NCI-H2081 (cell line): ENCODE results near the gene SWSAP1.

Experiments used
- DNase-seq, 2 experiments: peaks; one replicate each; lab custom pipeline; 2025; lab: John Stamatoyannopoulos, UW

The SWSAP1 gene

GRCh38 chr19:11355160-11356073, 19.0 kb upstream of the SWSAP1 start, which contains the start of gene PLPPR2:
PLPPR2 (plus strand) TSS chr19:11355432; CDS start chr19:11357674, 2,242 bp downstream.
- DNase-seq: peak; percentile 79 to 86

- no peak for DNase-seq
These were observed 18.4 kb upstream of the SWSAP1 start for GRCh38 chr19:11356074-11356397.

- no peak for DNase-seq
These were observed 17.6 kb upstream of the SWSAP1 start for GRCh38 chr19:11356676-11357550.

- DNase-seq: no peak
These were observed 15.0 kb upstream of the SWSAP1 start for GRCh38 chr19:11359421-11359820.

- no peak for DNase-seq
These were observed 13.3 kb upstream of the SWSAP1 start for GRCh38 chr19:11361037-11361770.

- DNase-seq: no peak
These were observed 12.4 kb upstream of the SWSAP1 start for GRCh38 chr19:11361771-11362731.

- no peak for DNase-seq
These were observed 10.6 kb upstream of the SWSAP1 start for GRCh38 chr19:11363881-11364280.

GRCh38 chr19:11364296-11364904, 10.1 kb upstream of the SWSAP1 start:
- DNase-seq: no peak

- DNase-seq: no peak
These were observed 9.5 kb upstream of the SWSAP1 start for GRCh38 chr19:11364935-11365334.

- no peak for DNase-seq
These were observed 8.8 kb upstream of the SWSAP1 start for GRCh38 chr19:11365557-11366117.

- no peak for DNase-seq
These were observed 6.9 kb upstream of the SWSAP1 start for GRCh38 chr19:11367528-11367927.

- DNase-seq: no peak
These were observed 3.7 kb upstream of the SWSAP1 start for GRCh38 chr19:11370744-11371143.

- peak; percentile 60 to 77 for DNase-seq
These were observed 1.1 kb upstream of the SWSAP1 start for GRCh38 chr19:11373166-11373884.

- no peak for DNase-seq
These were observed 507 bp upstream of the SWSAP1 start for GRCh38 chr19:11373885-11374432.

GRCh38 chr19:11375143-11375948, 880 bp downstream of the SWSAP1 start:
- DNase-seq: peak; percentile 35 to 68

- no peak for DNase-seq
These were observed 2.8 kb downstream of the SWSAP1 start for GRCh38 chr19:11377237-11377636.

- DNase-seq: no peak
These were observed 3.3 kb downstream of the SWSAP1 start for GRCh38 chr19:11377756-11378155.
